Astrocyte (in vitro differentiated cells and primary cell): Measurements from ENCODE around the gene TSPAN17.

Source experiments
- CTCF ChIP-seq: IDR thresholded peaks from 2 replicates; pipeline ENCODE4 v1.5.1; 2011; ENCODE audit warnings: low read depth, mild to moderate bottlenecking, inconsistent platforms, low read length, moderate library complexity; ENCODE audit not compliant: insufficient read depth
- EZH2 ChIP-seq: IDR thresholded peaks from 2 replicates; pipeline ENCODE4 v1.6.1; 2012; ENCODE audit warnings: mild to moderate bottlenecking, low read length, inconsistent platforms; ENCODE audit not compliant: insufficient read depth

GRCh38 chr5:176694631-176695030 lies 47.3 kb downstream of the TSPAN17 start:
- no peak for TF ChIP-seq CTCF
- no peak for TF ChIP-seq EZH2
